ENCODE data around the gene RFX4. TPM values are rescaled to one million over a fixed set of nuclear protein-coding genes. Genes with fewer than 3 reads are reported as not detected.
"Not testable (repeated sequence)": the region's sequence is repeated elsewhere in the genome, so short reads cannot be mapped to it uniquely, and the experiment has no call there.

Gene RFX4
- polyA plus RNA-seq, 3 donors, result 0.16 to 0.17 TPM; not detected in 1

GRCh38 chr12:106690569-106691305, 107.9 kb downstream of the RFX4 start:
- DNase-seq, result no peak

GRCh38 chr12:106692033-106692432, 109.2 kb downstream of the RFX4 start:
- not testable (repeated sequence) for DNase-seq

- no peak for DNase-seq
These were observed 110.4 kb downstream of the RFX4 start for GRCh38 chr12:106692896-106693820.

- DNase-seq, result no peak
These were observed 113.3 kb downstream of the RFX4 start for GRCh38 chr12:106696071-106696470.

- DNase-seq, result no peak
These were observed 114.0 kb downstream of the RFX4 start for GRCh38 chr12:106696681-106697417.

GRCh38 chr12:106704081-106704480, 121.3 kb downstream of the RFX4 start:
- DNase-seq, result no peak

GRCh38 chr12:106705971-106706370, 123.2 kb downstream of the RFX4 start:
- DNase-seq, result no peak

- DNase-seq, result no peak
These were observed 126.3 kb downstream of the RFX4 start for GRCh38 chr12:106709068-106709511.

- DNase-seq, result no peak
These were observed 127.5 kb downstream of the RFX4 start for GRCh38 chr12:106710143-106710893.

- DNase-seq, result no peak
These were observed 128.5 kb downstream of the RFX4 start for GRCh38 chr12:106711316-106711715.

- no peak for DNase-seq
These were observed 130.0 kb downstream of the RFX4 start for GRCh38 chr12:106712768-106713167.

GRCh38 chr12:106714926-106715325, 132.1 kb downstream of the RFX4 start:
- no peak for DNase-seq

- DNase-seq, result no peak
These were observed 132.8 kb downstream of the RFX4 start for GRCh38 chr12:106715582-106715981.

- DNase-seq, result no peak
These were observed 134.9 kb downstream of the RFX4 start for GRCh38 chr12:106717673-106718072.

- DNase-seq, result no peak
These were observed 137.1 kb downstream of the RFX4 start for GRCh38 chr12:106719879-106720278.

GRCh38 chr12:106720696-106721095, 137.9 kb downstream of the RFX4 start:
- DNase-seq, result no peak

GRCh38 chr12:106721915-106722314, 139.1 kb downstream of the RFX4 start:
- no peak for DNase-seq

GRCh38 chr12:106722837-106723236, 140.0 kb downstream of the RFX4 start:
- no peak for DNase-seq

GRCh38 chr12:106723416-106723815, 140.6 kb downstream of the RFX4 start:
- DNase-seq, result no peak

- no peak for DNase-seq
These were observed 141.3 kb downstream of the RFX4 start for GRCh38 chr12:106724116-106724515.

GRCh38 chr12:106724934-106725333, 142.1 kb downstream of the RFX4 start:
- DNase-seq, result no peak

All from renal pelvis (tissue), 4 donors.